ENCODE data around the gene KCNH6.

GRCh38 chr17:63558441-63558840 lies 35.3 kb downstream of the KCNH6 start:
- TF ChIP-seq POLR2AphosphoS5 (IDR thresholded peaks at IDR 0.05; ENCODE audit: low read depth) (no peak), CTCF (IDR thresholded peaks at IDR 0.05; ENCODE audit: insufficient read depth, low read length) (no peak), REST (IDR thresholded peaks at IDR 0.05; ENCODE audit: insufficient replicate concordance, low read depth) (no peak), GABPA (IDR thresholded peaks at IDR 0.05; ENCODE audit: low read depth) (no peak)

Data from HL-60 (cell line).